ENCODE measurements around the gene CASP10. TPM values are rescaled to one million over a fixed set of nuclear protein-coding genes. Genes with fewer than 3 reads are reported as not detected.

Gene CASP10
- total and polyA plus RNA-seq, 2 of the 13 experiments (the other 11 are each of a cell fraction or from before 2014, with no cell fraction given): 22.2 to 23.8 TPM

DNA sequence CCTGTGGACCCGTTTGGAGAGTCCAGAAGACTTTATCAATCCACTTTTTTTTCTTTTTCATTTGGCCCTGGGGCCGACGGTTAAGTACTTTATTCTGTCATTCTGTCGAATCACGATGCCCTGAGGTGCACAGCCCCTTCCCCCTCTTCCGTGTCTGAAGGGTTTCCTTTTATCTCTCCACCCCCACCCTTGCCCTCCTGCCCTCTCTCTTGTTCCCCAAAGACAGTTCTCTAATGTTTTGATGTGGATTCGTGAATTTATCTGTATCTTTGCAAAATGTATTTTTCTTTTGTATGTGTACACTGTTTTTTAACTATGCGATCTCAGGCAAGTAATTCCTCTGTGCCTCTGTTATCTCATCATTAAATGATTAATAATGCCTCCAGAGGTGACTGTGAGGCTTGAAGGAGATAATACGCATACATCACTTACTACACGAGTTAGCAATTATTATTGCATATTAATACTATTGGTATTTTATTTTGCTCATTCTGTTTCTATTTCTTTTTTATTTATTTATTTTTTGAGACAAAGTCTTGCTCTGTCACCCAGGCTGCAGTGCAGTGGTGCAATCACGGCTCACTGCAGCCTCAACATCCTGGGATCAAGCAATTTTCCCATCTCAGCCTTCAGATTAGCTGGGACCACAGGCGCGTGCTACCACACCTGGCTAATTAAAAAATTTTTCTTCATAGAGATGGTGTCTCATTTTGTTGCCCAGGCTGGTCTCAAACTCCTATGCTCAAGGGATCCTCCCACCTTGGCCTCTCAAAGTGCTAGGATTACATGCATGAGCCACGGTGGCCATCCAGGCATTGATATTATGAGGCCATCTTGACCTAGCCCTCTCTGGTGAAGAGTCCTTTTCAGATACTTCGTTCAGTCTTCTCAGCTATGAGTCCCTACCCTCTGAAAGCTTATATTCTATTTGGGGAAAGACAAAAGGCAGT is 76.0 kb downstream of the CASP10 start (continued):
- TF ChIP-seq, protein P1, sequence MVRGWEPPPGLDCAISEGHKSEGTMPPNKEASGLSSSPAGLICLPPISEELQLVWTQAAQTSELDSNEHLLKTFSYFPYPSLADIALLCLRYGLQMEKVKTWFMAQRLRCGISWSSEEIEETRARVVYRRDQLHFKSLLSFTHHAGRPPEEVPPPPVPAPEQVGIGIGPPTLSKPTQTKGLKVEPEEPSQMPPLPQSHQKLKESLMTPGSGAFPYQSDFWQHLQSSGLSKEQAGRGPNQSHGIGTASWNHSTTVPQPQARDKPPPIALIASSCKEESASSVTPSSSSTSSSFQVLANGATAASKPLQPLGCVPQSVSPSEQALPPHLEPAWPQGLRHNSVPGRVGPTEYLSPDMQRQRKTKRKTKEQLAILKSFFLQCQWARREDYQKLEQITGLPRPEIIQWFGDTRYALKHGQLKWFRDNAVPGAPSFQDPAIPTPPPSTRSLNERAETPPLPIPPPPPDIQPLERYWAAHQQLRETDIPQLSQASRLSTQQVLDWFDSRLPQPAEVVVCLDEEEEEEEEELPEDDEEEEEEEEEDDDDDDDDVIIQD (CRISPR knock-in tag; IDR thresholded peaks at IDR 0.05; ENCODE audit: low read depth): no peak
- TF ChIP-seq ZFP1 (CRISPR knock-in tag; IDR thresholded peaks at IDR 0.05) (0 out of 2 replicates have a peak, but pooled peaks have one; percentile 5), BRD4 (CRISPR knock-in tag; IDR thresholded peaks at IDR 0.05) (no peak), KLF11 (CRISPR knock-in tag; IDR thresholded peaks at IDR 0.05) (no peak), NFRKB (IDR thresholded peaks at IDR 0.05) (no peak), RBM22 (optimal IDR thresholded peaks at IDR 0.05; ENCODE audit: low read length) (peak; percentile 38), NR2F6 (IDR thresholded peaks at IDR 0.05) (peak; percentile 40; the same call in 1 of the 2 replicates), NR2F6 (CRISPR knock-in tag; IDR thresholded peaks at IDR 0.05) (peak; percentile 10; the same call in 1 of the 2 replicates), ZNF720 (CRISPR knock-in tag; IDR thresholded peaks at IDR 0.05) (no peak), ZNF121 (CRISPR knock-in tag; IDR thresholded peaks at IDR 0.05) (no peak), ZSCAN21 (CRISPR knock-in tag; IDR thresholded peaks at IDR 0.05; ENCODE audit: borderline replicate concordance) (no peak), FLYWCH1 (CRISPR knock-in tag; IDR thresholded peaks at IDR 0.05) (no peak), HDAC6 (IDR thresholded peaks at IDR 0.05; ENCODE audit: low read depth, low read length) (no peak)
- TF ChIP-seq, protein P2, sequence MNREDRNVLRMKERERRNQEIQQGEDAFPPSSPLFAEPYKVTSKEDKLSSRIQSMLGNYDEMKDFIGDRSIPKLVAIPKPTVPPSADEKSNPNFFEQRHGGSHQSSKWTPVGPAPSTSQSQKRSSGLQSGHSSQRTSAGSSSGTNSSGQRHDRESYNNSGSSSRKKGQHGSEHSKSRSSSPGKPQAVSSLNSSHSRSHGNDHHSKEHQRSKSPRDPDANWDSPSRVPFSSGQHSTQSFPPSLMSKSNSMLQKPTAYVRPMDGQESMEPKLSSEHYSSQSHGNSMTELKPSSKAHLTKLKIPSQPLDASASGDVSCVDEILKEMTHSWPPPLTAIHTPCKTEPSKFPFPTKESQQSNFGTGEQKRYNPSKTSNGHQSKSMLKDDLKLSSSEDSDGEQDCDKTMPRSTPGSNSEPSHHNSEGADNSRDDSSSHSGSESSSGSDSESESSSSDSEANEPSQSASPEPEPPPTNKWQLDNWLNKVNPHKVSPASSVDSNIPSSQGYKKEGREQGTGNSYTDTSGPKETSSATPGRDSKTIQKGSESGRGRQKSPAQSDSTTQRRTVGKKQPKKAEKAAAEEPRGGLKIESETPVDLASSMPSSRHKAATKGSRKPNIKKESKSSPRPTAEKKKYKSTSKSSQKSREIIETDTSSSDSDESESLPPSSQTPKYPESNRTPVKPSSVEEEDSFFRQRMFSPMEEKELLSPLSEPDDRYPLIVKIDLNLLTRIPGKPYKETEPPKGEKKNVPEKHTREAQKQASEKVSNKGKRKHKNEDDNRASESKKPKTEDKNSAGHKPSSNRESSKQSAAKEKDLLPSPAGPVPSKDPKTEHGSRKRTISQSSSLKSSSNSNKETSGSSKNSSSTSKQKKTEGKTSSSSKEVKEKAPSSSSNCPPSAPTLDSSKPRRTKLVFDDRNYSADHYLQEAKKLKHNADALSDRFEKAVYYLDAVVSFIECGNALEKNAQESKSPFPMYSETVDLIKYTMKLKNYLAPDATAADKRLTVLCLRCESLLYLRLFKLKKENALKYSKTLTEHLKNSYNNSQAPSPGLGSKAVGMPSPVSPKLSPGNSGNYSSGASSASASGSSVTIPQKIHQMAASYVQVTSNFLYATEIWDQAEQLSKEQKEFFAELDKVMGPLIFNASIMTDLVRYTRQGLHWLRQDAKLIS (CRISPR knock-in tag; IDR thresholded peaks at IDR 0.05): no peak
- TF ChIP-seq, protein P3, sequence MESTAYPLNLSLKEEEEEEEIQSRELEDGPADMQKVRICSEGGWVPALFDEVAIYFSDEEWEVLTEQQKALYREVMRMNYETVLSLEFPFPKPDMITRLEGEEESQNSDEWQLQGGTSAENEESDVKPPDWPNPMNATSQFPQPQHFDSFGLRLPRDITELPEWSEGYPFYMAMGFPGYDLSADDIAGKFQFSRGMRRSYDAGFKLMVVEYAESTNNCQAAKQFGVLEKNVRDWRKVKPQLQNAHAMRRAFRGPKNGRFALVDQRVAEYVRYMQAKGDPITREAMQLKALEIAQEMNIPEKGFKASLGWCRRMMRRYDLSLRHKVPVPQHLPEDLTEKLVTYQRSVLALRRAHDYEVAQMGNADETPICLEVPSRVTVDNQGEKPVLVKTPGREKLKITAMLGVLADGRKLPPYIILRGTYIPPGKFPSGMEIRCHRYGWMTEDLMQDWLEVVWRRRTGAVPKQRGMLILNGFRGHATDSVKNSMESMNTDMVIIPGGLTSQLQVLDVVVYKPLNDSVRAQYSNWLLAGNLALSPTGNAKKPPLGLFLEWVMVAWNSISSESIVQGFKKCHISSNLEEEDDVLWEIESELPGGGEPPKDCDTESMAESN (CRISPR knock-in tag; conservative IDR thresholded peaks at IDR 0.05): no peak

Measured in HepG2 (cell line).